Mucosa of rectum (tissue), 2 donors: ENCODE results near the gene NUCKS1.

Experiments used
- H3K27ac ChIP-seq, 2 donors: one replicate each; pipeline ENCODE4 v1.7.0; 2013; ENCODE audit warnings: inconsistent platforms in 2 of 2, low read depth in 2 of 2, low read length in 2 of 2
- H3K27me3 ChIP-seq, 2 donors: one replicate each; pipeline ENCODE4 v1.7.0; 2013; ENCODE audit warnings: low read length in 2 of 2; ENCODE audit not compliant: control insufficient read depth in 2 of 2, insufficient read depth in 2 of 2
- H3K36me3 ChIP-seq, 2 donors: one replicate each; pipeline ENCODE4 v1.7.0; 2013; ENCODE audit warnings: low read length in 2 of 2; ENCODE audit not compliant: control insufficient read depth in 2 of 2, insufficient read depth in 2 of 2
- H3K4me1 ChIP-seq, 2 donors: one replicate each; pipeline ENCODE4 v1.7.0; 2013; ENCODE audit warnings: low read length in 2 of 2, mild to moderate bottlenecking in 1 of 2; ENCODE audit not compliant: control insufficient read depth in 2 of 2, insufficient read depth in 2 of 2
- H3K4me3 ChIP-seq, 2 donors: one replicate each; pipeline ENCODE4 v1.7.0; 2013; ENCODE audit warnings: low read length in 2 of 2
- H3K9ac ChIP-seq, 2 donors: one replicate each; pipeline ENCODE4 v1.7.0; 2013; ENCODE audit warnings: low read length in 2 of 2, low read depth in 1 of 2, mild to moderate bottlenecking in 1 of 2
- H3K9me3 ChIP-seq, 2 donors: one replicate each; pipeline ENCODE4 v1.7.0; 2013; ENCODE audit warnings: low read length in 2 of 2; ENCODE audit not compliant: control insufficient read depth in 2 of 2
- donor health status: healthy.
- donor health status: Normal muscosa, but diverticular disease.

The NUCKS1 gene

DNA sequence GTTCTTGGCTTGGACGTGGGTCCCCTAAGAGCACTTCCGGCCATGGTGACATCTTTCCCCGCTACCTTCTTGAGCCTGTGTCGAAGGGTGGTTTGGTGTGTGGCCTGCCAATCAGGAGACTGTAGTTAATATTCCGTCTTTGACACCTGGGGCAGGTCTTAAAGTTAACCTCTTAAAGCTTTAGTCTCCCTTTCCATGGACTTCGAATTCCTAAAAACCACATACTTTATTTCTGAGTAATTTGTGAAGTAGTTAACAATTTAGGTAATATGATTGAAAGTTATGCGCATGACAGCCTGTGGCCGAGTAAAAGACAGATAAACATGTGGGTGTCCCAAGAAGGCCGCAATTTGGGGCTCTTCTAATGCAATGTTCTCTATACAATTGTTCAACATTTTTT is 35.5 kb upstream of the NUCKS1 start:
- no peak overlapping the region for H3K4me3 ChIP-seq
- no peaks in the 10 kb centered on the region for H3K9me3 ChIP-seq
- no peak overlapping the region for H3K9ac ChIP-seq
- H3K27ac ChIP-seq = no peak overlapping the region
- H3K36me3 ChIP-seq = no peaks in the 10 kb centered on the region
- no peaks in the 10 kb centered on the region for H3K27me3 ChIP-seq
- no peaks in the 10 kb centered on the region for H3K4me1 ChIP-seq

DNA sequence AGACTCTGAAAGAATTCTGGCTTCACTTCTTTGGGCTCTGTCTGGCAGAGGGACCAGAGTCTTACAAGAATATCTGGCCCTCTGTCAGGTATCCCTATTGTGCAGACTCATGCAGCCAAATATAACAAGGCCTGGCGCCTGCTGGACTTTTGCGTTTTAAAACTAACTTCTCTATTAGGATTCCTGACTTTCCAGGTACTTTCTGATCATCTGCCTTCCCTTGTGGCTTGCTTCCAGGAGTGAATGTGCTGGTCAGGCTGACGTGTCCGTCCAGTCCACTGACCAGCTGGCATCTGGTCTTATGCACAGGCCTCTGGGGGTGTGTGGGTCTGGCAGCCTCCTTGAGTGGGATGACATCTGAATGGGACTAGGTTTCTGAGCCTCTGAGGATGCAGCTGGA is 33.9 kb upstream of the NUCKS1 start:
- Histone ChIP-seq H3K4me1 (no peaks in the 10 kb centered on the region), H3K9ac (no peak overlapping the region), H3K36me3 (no peaks in the 10 kb centered on the region), H3K27ac (no peak overlapping the region), H3K4me3 (no peak overlapping the region), H3K27me3 (no peaks in the 10 kb centered on the region), H3K9me3 (no peaks in the 10 kb centered on the region)

DNA sequence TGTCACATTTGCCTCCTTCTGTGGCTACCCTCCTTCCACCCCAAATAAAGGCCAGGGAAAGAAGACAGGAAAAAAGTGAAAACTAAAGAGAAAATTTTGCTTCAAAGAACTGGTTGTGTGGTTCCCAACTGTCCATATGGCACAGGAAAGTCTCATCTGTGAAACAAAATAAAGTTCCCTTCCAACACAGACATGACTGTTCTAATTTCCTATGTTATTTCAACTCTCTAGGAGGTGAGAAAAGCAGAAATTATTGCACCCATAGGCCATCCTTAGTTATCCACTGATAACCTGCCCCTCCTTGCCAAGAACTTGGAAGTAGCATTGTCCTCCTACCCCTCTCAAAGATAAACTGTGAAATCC is 33.4 kb upstream of the NUCKS1 start:
- H3K4me1 ChIP-seq = no peaks in the 10 kb centered on the region
- no peaks in the 10 kb centered on the region for H3K27me3 ChIP-seq
- H3K9me3 ChIP-seq = no peaks in the 10 kb centered on the region
- H3K4me3 ChIP-seq = no peak overlapping the region
- no peak overlapping the region for H3K27ac ChIP-seq
- no peaks in the 10 kb centered on the region for H3K36me3 ChIP-seq
- H3K9ac ChIP-seq = no peak overlapping the region

DNA sequence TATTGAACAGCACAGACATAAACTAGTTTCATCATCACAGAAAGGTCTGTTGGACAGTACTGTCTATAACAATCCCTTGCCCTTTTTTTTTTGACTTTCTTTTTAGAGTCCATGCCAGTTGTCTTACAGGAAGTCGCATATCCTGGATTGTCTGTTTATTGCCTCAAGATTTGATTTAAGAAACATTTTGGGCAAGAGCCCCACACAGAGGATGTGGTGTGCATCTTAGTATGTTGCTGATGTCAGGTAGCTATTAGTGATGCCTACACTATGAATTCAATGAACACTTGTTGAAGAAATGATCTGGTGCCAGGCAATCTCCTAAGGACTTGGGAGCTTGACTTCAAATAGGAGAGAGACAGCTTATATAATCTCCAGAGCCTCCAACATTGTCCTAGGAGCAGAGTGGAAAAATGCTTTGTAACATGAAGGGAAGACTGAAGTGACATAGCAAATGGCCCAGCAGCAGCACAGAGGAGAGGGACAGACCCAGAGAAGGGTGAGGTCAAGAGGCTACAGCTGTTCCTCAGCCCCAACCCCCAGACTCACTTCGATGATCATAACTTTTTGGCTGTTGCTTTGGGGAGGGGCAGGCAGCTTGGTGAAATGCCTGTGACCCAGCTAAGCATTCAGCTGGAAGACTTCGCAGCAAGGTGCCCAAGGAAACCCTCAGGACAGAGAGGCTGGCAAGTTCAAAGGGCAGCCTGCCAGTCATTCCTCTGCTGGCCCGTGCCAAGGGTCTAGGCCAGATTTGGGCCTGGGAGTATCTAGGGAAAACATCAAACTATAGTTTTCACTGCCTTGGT is 32.8 kb upstream of the NUCKS1 start:
- no peaks in the 10 kb centered on the region for H3K36me3 ChIP-seq
- no peak overlapping the region for H3K9ac ChIP-seq
- no peaks in the 10 kb centered on the region for H3K9me3 ChIP-seq
- H3K4me1 ChIP-seq = no peaks in the 10 kb centered on the region
- no peak overlapping the region for H3K4me3 ChIP-seq
- H3K27ac ChIP-seq = no peak overlapping the region
- no peaks in the 10 kb centered on the region for H3K27me3 ChIP-seq

DNA sequence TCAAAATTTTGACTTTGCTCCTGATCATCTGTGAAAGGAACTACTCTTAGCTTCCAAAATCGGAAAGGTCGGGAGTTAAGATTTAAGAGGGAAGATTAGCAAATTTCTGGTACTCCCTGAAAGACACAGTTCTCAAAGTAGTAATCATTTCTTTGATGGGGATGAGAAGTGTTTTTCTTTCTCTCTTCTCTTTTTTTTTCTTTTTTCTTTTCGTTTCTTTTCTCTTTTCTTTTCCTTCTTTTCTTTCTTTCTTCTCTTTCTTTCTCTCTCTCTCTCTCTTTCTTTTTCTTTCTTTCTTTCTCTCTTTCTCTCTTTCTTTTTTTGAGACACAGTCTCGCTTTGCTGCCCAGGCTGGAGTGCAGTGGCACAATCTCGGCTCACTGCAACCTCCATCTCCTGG is 30.4 kb upstream of the NUCKS1 start:
- Histone ChIP-seq H3K27ac (no peak overlapping the region), H3K9me3 (no peaks in the 10 kb centered on the region), H3K9ac (no peak overlapping the region), H3K27me3 (no peaks in the 10 kb centered on the region), H3K36me3 (no peaks in the 10 kb centered on the region), H3K4me3 (no peak overlapping the region), H3K4me1 (peaks cover 0 to 3% of the 10 kb centered on the region in 2 donors)

DNA sequence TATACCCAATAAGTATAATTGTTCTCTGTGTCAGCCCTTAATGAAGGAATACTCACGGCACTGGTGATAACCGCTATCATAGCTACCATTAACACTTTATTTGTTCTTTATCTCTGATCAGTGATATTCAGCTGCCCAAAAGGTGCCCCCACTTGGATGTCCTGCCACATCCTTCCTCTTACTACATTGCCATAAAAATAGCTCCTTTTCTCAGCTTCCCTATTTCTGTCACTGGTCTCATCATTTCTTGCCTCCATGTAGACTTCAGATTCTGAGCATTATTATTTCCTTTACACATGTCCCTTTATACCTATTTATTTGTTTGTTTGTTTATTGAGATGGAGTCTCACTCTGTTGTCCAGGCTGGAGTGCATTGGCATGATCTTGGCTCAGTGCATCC is 28.0 kb upstream of the NUCKS1 start:
- Histone ChIP-seq H3K27me3 (no peaks in the 10 kb centered on the region), H3K4me1 (peaks cover 3 to 6% of the 10 kb centered on the region in 2 donors), H3K4me3 (no peak overlapping the region), H3K36me3 (no peaks in the 10 kb centered on the region), H3K27ac (no peak overlapping the region), H3K9ac (no peak overlapping the region), H3K9me3 (no peaks in the 10 kb centered on the region)

DNA sequence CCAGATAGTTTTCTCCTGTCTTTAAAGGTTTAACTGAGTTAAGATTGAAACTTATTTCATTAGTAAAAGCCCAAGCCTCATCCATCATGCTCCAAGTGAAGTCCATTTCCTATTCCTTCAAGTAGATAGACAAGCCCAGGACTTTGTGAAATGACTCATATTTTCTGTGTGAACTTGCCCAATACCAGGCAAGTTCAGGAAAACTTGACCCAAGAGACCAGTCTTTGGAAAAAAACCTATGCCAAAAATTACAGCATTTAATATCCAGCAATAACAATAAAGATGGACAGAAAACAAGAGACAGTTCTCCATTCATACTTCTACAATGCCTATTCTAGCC is 25.7 kb upstream of the NUCKS1 start:
- peak overlapping the region; percentile 89 to 94 for H3K4me3 ChIP-seq
- no peaks in the 10 kb centered on the region for H3K27me3 ChIP-seq
- H3K36me3 ChIP-seq = no peaks in the 10 kb centered on the region
- H3K9me3 ChIP-seq = no peaks in the 10 kb centered on the region
- H3K9ac ChIP-seq = no peak overlapping the region
- H3K4me1 ChIP-seq = peaks cover 3 to 6% of the 10 kb centered on the region in 2 donors
- H3K27ac ChIP-seq = no peak overlapping the region

DNA sequence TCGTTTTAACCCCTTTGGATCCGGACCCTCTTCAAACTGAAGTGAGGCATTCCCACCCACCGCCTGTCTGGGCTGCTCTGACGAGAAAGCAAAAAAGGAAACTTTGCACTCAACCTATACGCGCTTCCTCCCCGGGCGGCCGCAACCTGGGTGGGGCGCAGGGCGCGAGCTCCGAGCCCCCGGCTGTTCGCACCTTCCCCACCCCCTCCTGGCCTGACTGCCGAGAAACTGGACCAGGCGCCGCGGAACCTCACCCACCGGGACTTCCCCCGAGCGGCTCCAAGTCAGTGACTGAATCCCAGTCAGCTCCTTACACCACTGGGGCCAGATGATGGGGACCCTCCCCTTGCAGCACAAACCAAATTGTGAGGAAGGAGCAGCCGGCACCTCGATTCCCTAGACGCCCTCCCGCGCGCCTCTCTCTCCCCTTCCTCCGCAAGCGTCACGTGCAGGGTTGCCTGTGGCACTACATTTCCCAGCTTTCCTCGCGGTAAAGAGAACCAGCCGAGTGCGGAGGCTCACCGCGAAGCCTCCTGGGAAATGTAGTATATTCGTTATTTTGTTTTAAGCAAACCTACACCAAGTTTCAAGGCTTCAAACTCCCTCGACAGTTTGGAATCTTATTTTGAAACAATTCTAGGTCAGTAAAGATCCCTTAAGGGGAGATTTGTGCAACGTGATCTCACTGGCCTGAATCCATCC is 25.2 kb upstream of the NUCKS1 start, which contains the start of gene RAB29:
RAB29 (minus strand) TSS at position 468 of the 702 bp plus-strand sequence. CDS start 526 bp downstream, outside the sequence.
- Histone ChIP-seq H3K9me3 (no peaks in the 10 kb centered on the region), H3K4me3 (peak within 1 kb of the TSS; percentile 89 to 94), H3K9ac (peak within 1 kb of the TSS; percentile 80 to 83), H3K4me1 (peaks cover 3 to 6% of the 10 kb centered on the region in 2 donors), H3K27ac (peak within 1 kb of the TSS; percentile 31 to 68), H3K27me3 (no peaks in the 10 kb centered on the region), H3K36me3 (peaks cover under 1 to 4% of the 10 kb centered on the region in 2 donors)

DNA sequence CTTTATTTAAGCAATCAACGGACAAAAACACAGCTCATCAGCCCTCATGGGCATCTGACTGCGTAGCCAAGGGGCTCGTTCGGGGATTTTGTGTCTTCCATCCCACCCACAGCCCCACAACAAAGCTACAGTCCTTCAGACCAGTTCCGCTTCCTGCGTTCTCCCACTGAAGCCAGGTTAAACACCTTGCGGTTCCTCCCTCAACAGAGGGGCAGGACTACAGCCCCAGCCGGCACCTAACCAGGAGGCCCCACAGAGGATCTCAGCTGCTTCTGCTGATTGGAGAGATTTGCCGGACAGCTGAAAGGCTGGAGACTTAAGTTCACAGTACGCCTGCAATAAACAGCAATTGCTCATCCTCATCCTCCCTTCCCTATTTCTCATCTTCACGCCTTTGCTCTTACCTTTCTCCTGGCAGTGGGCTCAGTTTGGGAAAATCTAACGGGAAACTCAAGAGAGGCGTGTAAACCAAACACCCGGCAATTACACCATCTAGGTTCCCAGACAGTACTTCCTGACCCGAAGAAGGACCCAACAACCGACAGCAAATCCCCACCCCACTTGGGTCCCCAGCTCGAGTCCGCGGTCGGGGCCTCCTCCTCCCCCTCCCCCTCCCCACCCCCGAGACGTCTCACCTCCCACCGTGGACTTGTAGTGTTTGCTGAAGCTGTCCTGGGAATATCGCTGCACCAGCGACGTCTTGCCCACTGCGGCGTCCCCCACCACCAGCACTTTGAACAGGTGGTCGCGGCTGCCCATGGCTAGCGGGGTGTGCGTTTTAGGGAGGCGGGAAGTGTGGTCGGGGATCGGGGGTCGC is 24.4 kb upstream of the NUCKS1 start:
- H3K4me3 ChIP-seq = peak overlapping the region; percentile 89 to 94
- H3K27ac ChIP-seq = peak overlapping the region in 1 of 2 donors; percentile 68
- peaks cover 3 to 6% of the 10 kb centered on the region in 2 donors for H3K4me1 ChIP-seq
- H3K9me3 ChIP-seq = no peaks in the 10 kb centered on the region
- peaks cover 3 to 4% of the 10 kb centered on the region in 2 donors for H3K36me3 ChIP-seq
- no peaks in the 10 kb centered on the region for H3K27me3 ChIP-seq
- H3K9ac ChIP-seq = peak overlapping the region; percentile 80 to 83

DNA sequence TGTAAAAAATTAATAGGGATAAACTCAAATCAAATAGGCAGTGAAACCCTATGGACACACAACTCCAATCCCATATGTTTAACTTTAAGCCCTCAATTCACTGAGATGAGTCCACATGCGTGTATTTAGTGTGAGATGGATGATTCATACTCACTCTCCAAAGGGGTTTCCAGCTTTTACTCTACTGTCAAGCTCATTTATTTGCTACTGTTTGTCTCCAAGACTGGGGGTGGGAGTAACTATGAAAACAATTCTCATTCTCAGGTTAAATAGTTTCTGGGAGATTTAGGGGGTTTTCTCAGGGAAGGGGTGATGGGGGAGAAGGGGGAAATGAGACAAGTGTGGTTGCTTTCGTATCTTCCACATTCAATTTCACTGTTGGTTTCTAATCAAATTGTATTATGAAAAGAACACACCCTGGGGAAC is 22.6 kb upstream of the NUCKS1 start:
- no peaks in the 10 kb centered on the region for H3K27me3 ChIP-seq
- no peak overlapping the region for H3K27ac ChIP-seq
- no peak overlapping the region for H3K9ac ChIP-seq
- H3K36me3 ChIP-seq = peaks cover 3 to 4% of the 10 kb centered on the region in 2 donors
- no peaks in the 10 kb centered on the region for H3K9me3 ChIP-seq
- H3K4me1 ChIP-seq = peaks cover 3 to 6% of the 10 kb centered on the region in 2 donors
- no peak overlapping the region for H3K4me3 ChIP-seq
